Epithelial cell of proximal tubule (primary cell): ENCODE data around the gene AK2. TPM values are rescaled to one million over a fixed set of nuclear protein-coding genes. Genes with fewer than 3 reads are reported as not detected.
"Not testable (repeated sequence)": the region's sequence is repeated elsewhere in the genome, so short reads cannot be mapped to it uniquely, and the experiment has no call there.

Source experiments
- DNase-seq: peaks from one replicate; pipeline ENCODE4 v3.0.0-alpha.2; 2011; ENCODE audit warnings: low read depth
- H3K4me3 ChIP-seq: 2 replicates; pipeline ENCODE4 v1.5.1; 2011; ENCODE audit warnings: low read depth, mild to moderate bottlenecking, low read length
- CTCF ChIP-seq: conservative IDR thresholded peaks from 2 replicates; pipeline ENCODE4 v1.5.1; 2012; ENCODE audit warnings: low read depth, mild to moderate bottlenecking, low read length
- total RNA-seq: library from RNA; depleted of rRNA; stranded (reverse); fragments of >200 nt; gene quantifications from 2 replicates; pipeline ENCODE4 v1.2.3, GENCODE V29; 2015

Gene AK2
- total RNA-seq, 1 donor from 2014 or later: 276 TPM

- TF ChIP-seq CTCF: no peak
- no peak for DNase-seq
- H3K4me3 ChIP-seq: no peak overlapping the region
These were observed 12.7 kb upstream of the AK2 start for GRCh38 chr1:33049371-33049770.

- no peak for TF ChIP-seq CTCF
- DNase-seq: no peak
- no peak overlapping the region for H3K4me3 ChIP-seq
These were observed 11.7 kb upstream of the AK2 start for GRCh38 chr1:33048426-33048825.

GRCh38 chr1:33047839-33048305, 11.2 kb upstream of the AK2 start:
- DNase-seq: peak; percentile 77
- H3K4me3 ChIP-seq: no peak overlapping the region
- TF ChIP-seq CTCF: no peak

- no peak for TF ChIP-seq CTCF
- no peak for DNase-seq
These were observed 10.6 kb upstream of the AK2 start for GRCh38 chr1:33047290-33047689.

GRCh38 chr1:33046234-33046633, 9.6 kb upstream of the AK2 start:
- not testable (repeated sequence) for H3K4me3 ChIP-seq, DNase-seq

More at GRCh38 chr1:33047290-33047689, 10.6 kb upstream of the AK2 start:
- H3K4me3 ChIP-seq: no peak overlapping the region

GRCh38 chr1:33045814-33046213, 9.1 kb upstream of the AK2 start:
- DNase-seq: no peak
- no peak overlapping the region for H3K4me3 ChIP-seq
- no peak for TF ChIP-seq CTCF

GRCh38 chr1:33045246-33045645, 8.6 kb upstream of the AK2 start:
- no peak for TF ChIP-seq CTCF
- no peak for DNase-seq
- no peak overlapping the region for H3K4me3 ChIP-seq
